ENCODE measurements around the gene RASEF. TPM values are rescaled to one million over a fixed set of nuclear protein-coding genes. Genes with fewer than 3 reads are reported as not detected.
A peak's percentile ranks its signal among the peaks of the same experiment; 100 is the strongest.

RASEF gene
- total RNA-seq, 3 donors from 2014 or later: 17.2 to 40.7 (median 37.6) TPM

DNA sequence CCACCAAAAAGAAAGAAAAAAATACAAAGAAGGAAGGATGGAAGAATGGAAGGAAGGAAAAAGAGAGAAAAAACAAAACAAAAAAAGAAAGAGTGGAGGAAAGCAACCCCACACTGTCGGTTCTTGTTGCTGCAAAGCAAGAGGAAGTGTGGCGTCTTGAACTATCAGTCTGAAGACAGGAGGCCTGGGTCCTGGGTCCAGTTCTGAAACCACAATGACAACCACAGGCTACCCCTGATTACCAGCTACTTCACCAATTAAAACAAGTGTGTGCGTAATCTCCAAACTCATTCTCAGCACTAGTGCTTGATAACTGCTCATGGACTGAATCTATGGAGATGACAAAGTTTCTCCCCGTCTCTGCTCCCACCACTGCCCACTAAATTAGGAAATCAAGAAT lies 93.7 kb downstream of the RASEF start:
- TF ChIP-seq CTCF (IDR thresholded peaks at IDR 0.05): no peak
- no peak overlapping the region for H3K4me3 ChIP-seq
- intact Hi-C loops (cut with DNase I, micrococcal nuclease): no loop called here
- DNase-seq (no peak), ATAC-seq (no peak)
- no peaks in the 10 kb centered on the region for H3K9me3 ChIP-seq
- H3K36me3 ChIP-seq (ENCODE audit: low read depth): no peaks in the 10 kb centered on the region
- H3K4me1 ChIP-seq (ENCODE audit: low read depth): no peaks in the 10 kb centered on the region

DNA sequence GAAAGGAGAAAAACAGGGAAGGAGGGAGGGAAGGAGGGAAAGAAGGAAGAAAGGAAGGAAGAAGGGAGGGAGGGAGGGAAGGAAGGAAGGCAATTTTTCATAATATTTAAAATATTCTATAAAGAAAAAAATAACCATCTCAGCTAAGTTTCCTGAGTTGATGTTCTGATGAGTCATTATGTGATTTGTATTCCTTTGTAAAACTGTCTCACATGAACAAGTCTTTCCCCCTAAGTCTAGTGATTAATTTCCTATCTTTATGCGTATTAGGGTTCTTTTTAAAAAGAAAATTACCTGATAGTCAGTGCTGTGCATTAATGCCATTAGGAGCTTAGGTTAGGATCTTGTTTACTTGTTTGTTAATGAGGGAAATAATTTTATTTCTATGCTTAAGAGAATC lies 94.1 kb downstream of the RASEF start:
- intact Hi-C loops (cut with DNase I, micrococcal nuclease): no loop called here
- Histone ChIP-seq H3K9me3 (no peaks in the 10 kb centered on the region), H3K36me3 (ENCODE audit: low read depth) (no peaks in the 10 kb centered on the region), H3K4me3 (no peak overlapping the region), H3K4me1 (ENCODE audit: low read depth) (no peaks in the 10 kb centered on the region)
- ATAC-seq: no peak
- no peak for TF ChIP-seq CTCF (IDR thresholded peaks at IDR 0.05)
- no peak for DNase-seq

- intact Hi-C loops (cut with DNase I, micrococcal nuclease): no loop called here
- TF ChIP-seq CTCF (IDR thresholded peaks at IDR 0.05): no peak
- ATAC-seq: no peak
- H3K4me1 ChIP-seq (ENCODE audit: low read depth): no peaks in the 10 kb centered on the region
- no peak for DNase-seq
- no peak overlapping the region for H3K4me3 ChIP-seq
- H3K36me3 ChIP-seq (ENCODE audit: low read depth): no peaks in the 10 kb centered on the region
- no peaks in the 10 kb centered on the region for H3K9me3 ChIP-seq
These were observed 94.6 kb downstream of the RASEF start for GRCh38 chr9:82968388-82968787.

DNA sequence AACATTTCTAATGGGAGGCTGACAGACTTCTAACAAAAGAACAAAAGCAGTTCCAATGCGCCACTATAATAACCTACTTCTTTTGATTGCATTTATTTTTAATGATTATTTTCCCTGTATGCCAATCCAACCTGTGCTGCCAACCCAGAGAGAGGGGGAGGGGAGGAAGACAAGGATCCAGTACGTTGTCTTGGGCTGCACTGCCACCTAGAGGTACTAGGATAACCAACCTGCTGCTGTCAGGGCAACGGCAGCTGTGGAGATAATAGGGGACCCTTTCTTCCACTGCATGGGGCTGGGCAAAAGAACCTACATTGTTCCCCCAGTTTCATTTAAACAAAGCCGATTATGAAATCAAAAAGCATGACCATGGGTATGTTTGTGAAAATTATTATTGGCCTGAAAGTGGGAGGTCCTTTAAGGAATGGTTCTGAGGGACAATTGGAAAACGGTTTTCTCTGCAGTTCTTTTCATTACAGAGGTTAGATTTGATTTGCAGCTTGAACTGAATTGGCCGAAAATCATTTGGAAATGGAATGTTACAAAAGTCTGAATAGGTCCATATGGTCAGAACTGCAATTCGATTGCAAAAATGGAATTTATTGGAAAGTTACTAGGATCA lies 101.3 kb downstream of the RASEF start:
- Histone ChIP-seq H3K36me3 (ENCODE audit: low read depth) (no peaks in the 10 kb centered on the region), H3K4me1 (ENCODE audit: low read depth) (no peaks in the 10 kb centered on the region), H3K4me3 (no peak overlapping the region), H3K9me3 (no peaks in the 10 kb centered on the region)
- DNase-seq (peak; percentile 47 to 95 (median 72)), ATAC-seq (peak; percentile 98)
- peak; percentile 28 for TF ChIP-seq CTCF (IDR thresholded peaks at IDR 0.05)
- intact Hi-C loops (cut with DNase I, micrococcal nuclease): no loop called here

DNA sequence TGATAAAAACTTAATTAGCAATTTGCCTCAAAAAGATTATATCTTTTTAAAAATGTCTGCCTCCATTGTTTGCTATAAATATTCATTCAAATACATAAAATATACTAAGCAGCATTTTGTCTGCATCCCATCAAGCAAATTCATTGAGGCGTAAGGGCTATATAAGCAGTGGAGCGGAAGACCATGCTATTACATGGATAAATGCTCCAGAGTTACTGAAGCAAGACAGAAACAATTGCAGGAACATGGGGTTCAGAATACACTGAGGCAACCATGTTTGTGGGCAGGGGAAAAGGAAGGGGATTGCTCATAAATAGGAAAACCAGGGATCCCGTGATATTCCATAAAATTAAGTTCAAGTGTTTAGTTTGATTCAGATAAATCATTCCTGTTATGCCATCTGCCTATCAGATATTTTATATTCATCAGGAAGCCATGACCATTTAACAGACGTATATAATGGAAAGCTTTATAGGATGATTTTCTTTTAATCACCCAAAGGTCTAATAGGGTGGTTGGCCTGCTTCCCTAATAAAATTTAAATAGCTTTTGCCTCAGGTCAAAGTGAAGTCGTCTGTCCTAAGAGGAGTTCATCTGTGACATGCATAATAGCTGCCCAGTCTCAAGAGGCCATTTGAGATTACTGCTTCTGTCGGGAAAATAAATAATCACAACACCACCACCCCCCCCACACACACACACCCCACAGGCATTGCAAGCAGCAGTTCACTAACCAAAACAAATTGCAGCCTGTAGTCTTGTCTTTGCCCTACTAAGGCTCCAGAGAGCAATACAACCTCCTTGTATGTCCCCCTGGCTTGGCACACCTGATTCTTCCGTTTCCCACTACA lies 105.2 kb downstream of the RASEF start:
- intact Hi-C loops (cut with DNase I, micrococcal nuclease): no loop called here
- DNase-seq (no peak), ATAC-seq (no peak)
- no peaks in the 10 kb centered on the region for H3K9me3 ChIP-seq
- H3K4me3 ChIP-seq: no peak overlapping the region
- H3K4me1 ChIP-seq (ENCODE audit: low read depth): no peaks in the 10 kb centered on the region
- no peak for TF ChIP-seq CTCF (IDR thresholded peaks at IDR 0.05)
- H3K36me3 ChIP-seq (ENCODE audit: low read depth): no peaks in the 10 kb centered on the region

Data from mucosa of descending colon (tissue), 3 donors.